K562 (cell line): Measurements from ENCODE around the gene SIRT7. TPM values are rescaled to one million over a fixed set of nuclear protein-coding genes. Genes with fewer than 3 reads are reported as not detected.

Experiments used
- ETV5 ChIP-seq: sonication (generic); formaldehyde crosslinking; IDR thresholded peaks from 2 replicates; pipeline ENCODE4 v1.4.0; 2020; ENCODE audit warnings: low read depth, mild to moderate bottlenecking, missing genetic modification reagents
- ETV6 ChIP-seq, 3 experiments: fragments of 150-350 bp in 1 of 3; sonication (generic) in 1 of 3; formaldehyde crosslinking in 1 of 3; IDR thresholded peaks; 2 replicates each; pipeline versions ENCODE4 v1.6.1 to v1.8.0; 2014 to 2022; ENCODE audit warnings: borderline replicate concordance in 2 of 3, low read depth in 2 of 3, antibody characterized with exemption in 1 of 3, low read length in 1 of 3, mild to moderate bottlenecking in 1 of 3, missing genetic modification reagents in 1 of 3
- HNRNPLL ChIP-seq: fragments of 200-400 bp; formaldehyde crosslinking; IDR thresholded peaks from 2 replicates; pipeline ENCODE4 v1.6.1; 2017; ENCODE audit warnings: low read length, low read depth, mild to moderate bottlenecking; ENCODE audit not compliant: poor library complexity, severe bottlenecking
- HOXB6 ChIP-seq: fragments of 250-450 bp; sonication (Bioruptor Pico); IDR thresholded peaks from 2 replicates; pipeline ENCODE4 v1.5.1; 2022; ENCODE audit warnings: mild to moderate bottlenecking, borderline replicate concordance
- JUND ChIP-seq, 2 experiments: IDR thresholded peaks; 2 replicates in 1 of 2; 3 replicates in 1 of 2; pipeline ENCODE4 v1.6.1; 2011; ENCODE audit warnings: borderline replicate concordance in 2 of 2, low read depth in 2 of 2, low read length in 2 of 2, improper control_type of control experiment in 1 of 2, missing biosample characterization in 1 of 2, missing genetic modification characterization in 1 of 2, missing genetic modification reagents in 1 of 2
- MECOM ChIP-seq: fragments of 250-450 bp; sonication (Bioruptor Pico); IDR thresholded peaks from 2 replicates; pipeline ENCODE4 v1.8.0; 2022; ENCODE audit warnings: inconsistent platforms
- MXI1 ChIP-seq: IDR thresholded peaks from 2 replicates; pipeline ENCODE4 v1.6.1; 2011; ENCODE audit warnings: low read depth, mild to moderate bottlenecking, improper control_type of control experiment, low read length
- NFRKB ChIP-seq: fragments of 450-650 bp; IDR thresholded peaks from 2 replicates; pipeline ENCODE4 v1.6.1; 2016; ENCODE audit warnings: low read depth
- NR4A1 ChIP-seq, 2 experiments: fragments of 250-450 bp in 1 of 2; fragments of 450-650 bp in 1 of 2; sonication (Bioruptor Pico) in 1 of 2; IDR thresholded peaks; 2 replicates each; pipeline versions ENCODE4 v1.4.0 to v1.6.1; 2016 to 2020; ENCODE audit warnings: mild to moderate bottlenecking in 2 of 2, missing compliant biosample characterization in 1 of 2, missing genetic modification characterization in 1 of 2, moderate library complexity in 1 of 2
- NRF1 ChIP-seq, 2 experiments: fragments of 450-650 bp; IDR thresholded peaks in 1 of 2; conservative IDR thresholded peaks in 1 of 2; 2 replicates each; pipeline ENCODE4 v1.6.1; 2014; ENCODE audit warnings: mild to moderate bottlenecking in 2 of 2
- POLR2B ChIP-seq: fragments of 450-650 bp; IDR thresholded peaks from 2 replicates; pipeline ENCODE4 v1.6.1; 2018; ENCODE audit warnings: low read depth; ENCODE audit not compliant: partially characterized antibody
- POLR2G ChIP-seq: fragments of 200-400 bp; formaldehyde crosslinking; IDR thresholded peaks from 2 replicates; pipeline ENCODE4 v1.6.1; 2017; ENCODE audit warnings: low read depth, mild to moderate bottlenecking, antibody characterized with exemption, low read length, moderate library complexity
- POU5F1 ChIP-seq: fragments of 150-350 bp; IDR thresholded peaks from 2 replicates; pipeline ENCODE4 v1.6.1; 2014; ENCODE audit warnings: borderline replicate concordance, low read length, low read depth, mild to moderate bottlenecking; ENCODE audit not compliant: partially characterized antibody
- PREB ChIP-seq: sonication (generic); formaldehyde crosslinking; IDR thresholded peaks from 2 replicates; pipeline ENCODE4 v1.8.1; 2023; ENCODE audit warnings: mild to moderate bottlenecking, missing genetic modification reagents
- RB1 ChIP-seq: fragments of 450-650 bp; IDR thresholded peaks from 2 replicates; pipeline ENCODE4 v1.6.1; 2017; ENCODE audit warnings: low read depth, mild to moderate bottlenecking
- RFX1 ChIP-seq: fragments of 450-650 bp; IDR thresholded peaks from 2 replicates; pipeline ENCODE4 v1.6.1; 2016; ENCODE audit warnings: mild to moderate bottlenecking, moderate library complexity
- SMARCA5 ChIP-seq: fragments of 450-650 bp; IDR thresholded peaks from 2 replicates; pipeline ENCODE4 v1.6.1; 2016
- TCF7 ChIP-seq: sonication (generic); IDR thresholded peaks from 2 replicates; pipeline ENCODE4 v1.6.1; 2016; ENCODE audit warnings: antibody characterized with exemption, borderline replicate concordance
- THRB ChIP-seq: fragments of 450-650 bp; formaldehyde crosslinking; conservative IDR thresholded peaks from 2 replicates; pipeline ENCODE4 v1.4.0; 2022; ENCODE audit warnings: mild to moderate bottlenecking, missing genetic modification characterization
- XRCC3 ChIP-seq: fragments of 450-650 bp; IDR thresholded peaks from 2 replicates; pipeline ENCODE4 v1.6.1; 2017; ENCODE audit warnings: mild to moderate bottlenecking, moderate library complexity
- ZBTB1 ChIP-seq: sonication (generic); formaldehyde crosslinking; IDR thresholded peaks from 2 replicates; pipeline ENCODE4 v1.8.1; 2023; ENCODE audit warnings: missing genetic modification reagents, low read depth, mild to moderate bottlenecking, borderline replicate concordance
- ZBTB2 ChIP-seq: fragments of 450-650 bp; IDR thresholded peaks from 2 replicates; pipeline ENCODE4 v1.6.1; 2016; ENCODE audit warnings: antibody characterized with exemption
- ZNF263 ChIP-seq: sonication (generic); formaldehyde crosslinking; IDR thresholded peaks from 2 replicates; pipeline ENCODE4 v1.8.0; 2022; ENCODE audit warnings: mild to moderate bottlenecking, missing genetic modification reagents, borderline replicate concordance
- ZNF408 ChIP-seq: fragments of 250-450 bp; sonication (Bioruptor Pico); IDR thresholded peaks from 2 replicates; pipeline ENCODE4 v1.4.0; 2020; ENCODE audit warnings: low read depth, mild to moderate bottlenecking, moderate library complexity
- polyA plus RNA-seq, 8 experiments: library from polyadenylated mRNA; depleted of rRNA in 4 of 8; stranded (reverse) in 5 of 8; unstranded in 3 of 8; fragments of >200 nt; fragmentation: Nextera tagmentation in 2 of 8; fragmentation: Illumina TruSeq in 1 of 8; extraction: Ambion mirVana in 2 of 8; extraction: Trizol in 1 of 8; gene quantifications; 2 replicates each; pipeline versions ENCODE4 v1.2.1 to v1.2.3, GENCODE V29; 2011 to 2014; ENCODE audit warnings: inconsistent platforms in 1 of 8, missing spikeins in 1 of 8
- total RNA-seq, 7 experiments: library from RNA; depleted of rRNA in 6 of 7; stranded (reverse); fragments of >200 nt in 6 of 7; fragmentation: Illumina TruSeq in 2 of 7; extraction: Trizol in 2 of 7; gene quantifications; 2 replicates each; pipeline versions ENCODE4 v1.2.1 to v1.2.3, GENCODE V29; 2011 to 2021; ENCODE audit warnings: low replicate concordance in 1 of 7

The SIRT7 gene
- total and polyA plus RNA-seq, 9 of the 15 experiments (the other 6 are each of a cell fraction or from before 2014, with no cell fraction given): 1.6 to 54.8 (median 20.3) TPM

- TF ChIP-seq PREB (CRISPR knock-in tag) (no peak), ZBTB1 (CRISPR knock-in tag) (0 out of 2 replicates have a peak, but pooled peaks have one; percentile 34), POLR2G (peak; percentile 91), XRCC3 (no peak), RB1 (no peak; the same call in 1 of the 2 replicates), POLR2B (no peak), ZNF263 (CRISPR knock-in tag) (no peak), NR4A1 (CRISPR knock-in tag; IDR thresholded peaks at IDR 0.05) (no peak), NR4A1 (tag; IDR thresholded peaks at IDR 0.05) (0 out of 2 replicates have a peak, but pooled peaks have one; percentile 24), HNRNPLL (peak; percentile 87), MECOM (CRISPR knock-in tag) (no peak), JUND (IDR thresholded peaks at IDR 0.05; ENCODE audit: borderline replicate concordance, low read depth, low read length) (no peak), JUND (tag; IDR thresholded peaks at IDR 0.05; ENCODE audit: borderline replicate concordance, low read depth, low read length) (no peak), ZBTB2 (no peak), ZNF408 (no peak), SMARCA5 (no peak), THRB (CRISPR knock-in tag) (no peak), POU5F1 (no peak), TCF7 (no peak), ETV6 (IDR thresholded peaks at IDR 0.05; ENCODE audit: borderline replicate concordance in 1 of 2, low read depth in 2 of 2, low read length in 1 of 2) (no peak), ETV6 (CRISPR knock-in tag; IDR thresholded peaks at IDR 0.05; ENCODE audit: borderline replicate concordance) (no peak), RFX1 (no peak), HOXB6 (CRISPR knock-in tag) (no peak), NFRKB (no peak), NRF1 (conservative IDR thresholded peaks at IDR 0.05 in 1 of 2, IDR thresholded peaks at IDR 0.05 in 1 of 2) (peak; percentile 91 to 92), ETV5 (CRISPR knock-in tag) (no peak), MXI1 (no peak)
Measured at GRCh38 chr17:81917565-81918332, at the start of gene SIRT7 (continued).
